GM18505 (cell line): ENCODE measurements around the gene BRCA1.
"Not testable (repeated sequence)": the region's sequence is repeated elsewhere in the genome, so short reads cannot be mapped to it uniquely, and the experiment has no call there.

Source experiments
- ATAC-seq: cut with Tn5 transposase; IDR thresholded peaks from one replicate; pipeline ENCODE4 v1.9.1; 2021; ENCODE audit not compliant: unreplicated experiment
- POLR2A ChIP-seq: IDR thresholded peaks from 4 replicates; pipeline ENCODE4 v1.6.1; 2011; ENCODE audit warnings: borderline replicate concordance; ENCODE audit not compliant: insufficient read depth, insufficient read length; ENCODE audit errors: extremely low read depth

The BRCA1 gene

DNA sequence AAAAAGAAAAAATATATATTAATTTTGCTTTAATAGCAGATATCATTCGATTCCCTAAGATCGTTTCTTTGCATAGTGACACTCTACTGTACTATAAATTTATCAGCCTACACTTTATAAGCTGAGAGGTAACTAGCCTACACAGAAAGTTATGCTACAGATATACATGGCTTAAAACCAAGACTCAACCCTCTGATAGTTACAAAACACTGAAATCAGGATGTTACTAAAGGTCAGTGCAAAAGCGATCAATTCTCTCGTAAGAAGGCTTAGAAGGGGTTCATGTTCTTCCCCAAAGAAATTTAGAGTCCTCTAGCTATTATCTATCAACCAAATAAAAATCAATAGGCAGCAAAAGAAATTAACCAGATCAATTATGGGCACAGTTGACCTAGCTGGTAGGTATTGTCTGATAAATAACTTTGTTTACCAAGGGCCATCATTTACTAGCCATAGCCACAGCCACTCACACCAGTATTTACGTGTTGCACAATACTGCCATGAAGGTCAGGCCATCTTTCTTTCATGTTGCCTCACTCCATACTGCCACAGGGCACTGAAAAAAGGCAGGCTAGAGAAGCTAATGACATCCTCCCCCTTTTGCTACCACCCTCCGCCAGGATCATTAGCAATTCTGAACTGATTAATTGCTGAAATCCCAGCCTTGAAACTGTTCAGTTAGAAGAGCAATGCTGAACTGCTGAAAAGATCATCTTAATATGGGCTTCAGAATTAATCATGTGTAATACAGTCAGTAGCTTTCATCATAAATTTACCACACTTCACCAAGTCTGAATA lies 56.4 kb downstream of the BRCA1 start:
- no peak for ATAC-seq
- TF ChIP-seq POLR2A, result no peak

DNA sequence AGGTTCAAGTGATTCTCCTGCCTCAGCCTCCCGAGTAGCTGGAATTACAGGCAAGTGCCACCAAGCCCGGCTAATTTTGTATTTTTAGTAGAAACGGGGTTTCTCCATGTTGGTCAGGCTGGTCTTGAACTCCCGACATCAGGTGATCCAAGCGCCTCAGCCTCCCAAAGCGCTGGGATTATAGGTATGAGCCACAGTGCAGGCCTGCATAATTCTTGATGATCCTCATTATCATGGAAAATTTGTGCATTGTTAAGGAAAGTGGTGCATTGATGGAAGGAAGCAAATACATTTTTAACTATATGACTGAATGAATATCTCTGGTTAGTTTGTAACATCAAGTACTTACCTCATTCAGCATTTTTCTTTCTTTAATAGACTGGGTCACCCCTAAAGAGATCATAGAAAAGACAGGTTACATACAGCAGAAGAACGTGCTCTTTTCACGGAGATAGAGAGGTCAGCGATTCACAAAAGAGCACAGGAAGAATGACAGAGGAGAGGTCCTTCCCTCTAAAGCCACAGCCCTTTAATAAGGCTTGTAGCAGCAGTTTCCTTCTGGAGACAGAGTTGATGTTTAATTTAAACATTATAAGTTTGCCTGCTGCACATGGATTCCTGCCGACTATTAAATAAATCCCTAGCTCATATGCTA lies 62.1 kb downstream of the BRCA1 start:
- TF ChIP-seq POLR2A, result no peak
- no peak for ATAC-seq

DNA sequence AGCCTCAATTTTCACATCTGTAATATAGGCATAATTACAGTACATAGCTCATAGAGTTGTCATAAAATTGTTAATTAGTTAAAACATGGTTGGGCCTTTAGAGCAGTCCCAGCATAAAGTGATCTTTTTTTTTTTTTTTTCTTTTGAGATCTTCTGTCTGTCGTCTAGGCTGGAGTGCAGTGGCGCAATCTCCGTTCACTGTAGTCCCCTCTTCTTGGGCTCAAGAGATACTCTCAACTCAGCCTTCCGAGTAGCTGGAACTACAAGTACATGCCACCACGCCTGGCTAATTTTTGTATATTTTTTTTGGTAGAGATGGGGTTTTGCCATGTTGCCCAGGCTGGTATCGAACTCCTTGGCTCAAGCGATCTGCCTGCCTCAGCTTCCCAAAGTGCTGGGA lies 69.1 kb downstream of the BRCA1 start:
- TF ChIP-seq POLR2A, result no peak
- no peak for ATAC-seq

DNA sequence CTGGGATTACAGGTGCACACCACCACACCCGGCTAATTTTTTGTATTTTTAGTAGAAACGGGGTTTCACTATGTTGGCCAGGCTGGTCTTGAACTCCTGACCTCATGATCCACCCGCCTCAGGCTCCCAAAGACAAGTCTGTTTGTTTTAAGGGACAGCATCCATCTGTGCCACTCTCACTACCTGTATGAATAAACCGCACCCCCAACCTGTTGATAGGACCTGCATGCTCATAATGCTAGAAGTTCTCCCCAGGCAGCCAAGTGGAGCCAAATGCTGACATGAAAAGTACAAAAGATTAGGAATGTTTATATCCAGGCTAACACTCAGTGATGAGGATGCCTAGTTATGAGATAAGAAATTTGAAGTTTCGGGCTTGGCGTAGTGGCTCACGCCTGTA lies 72.2 kb downstream of the BRCA1 start:
- not testable (repeated sequence) for ATAC-seq

DNA sequence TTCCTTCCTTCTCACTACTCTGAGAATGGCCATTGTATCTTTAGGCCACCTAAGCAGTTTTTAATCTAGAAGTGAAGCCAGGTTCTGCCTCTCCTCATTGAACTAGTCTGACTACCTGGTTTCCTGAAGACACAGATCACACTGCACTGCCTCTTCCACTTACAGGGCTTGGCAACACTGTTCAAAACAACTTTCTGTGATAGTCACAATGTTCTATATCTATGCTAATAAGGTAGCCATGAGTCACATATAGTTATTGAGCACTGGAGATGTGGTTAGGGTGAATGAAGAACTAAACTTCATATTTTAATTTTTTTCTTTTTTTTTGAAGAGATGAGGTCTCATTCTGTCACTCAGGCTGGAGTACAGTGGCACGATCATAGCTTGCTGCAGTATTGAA lies 73.2 kb downstream of the BRCA1 start:
- no peak for TF ChIP-seq POLR2A
- no peak for ATAC-seq

DNA sequence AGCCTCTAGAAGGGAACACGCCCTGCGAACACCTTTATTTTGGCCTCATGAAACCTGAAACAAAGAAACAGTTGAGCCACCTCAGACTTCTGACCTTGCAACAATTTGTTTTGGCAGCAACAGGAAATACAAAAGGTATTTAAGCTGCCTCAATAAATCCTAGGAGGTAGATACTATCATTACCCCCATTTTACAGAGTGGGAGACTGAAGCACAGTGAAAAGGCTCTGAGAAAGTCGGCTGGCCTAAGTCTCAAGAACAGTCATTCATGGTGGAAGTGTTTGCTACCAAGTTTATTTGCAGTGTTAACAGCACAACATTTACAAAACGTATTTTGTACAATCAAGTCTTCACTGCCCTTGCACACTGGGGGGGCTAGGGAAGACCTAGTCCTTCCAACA lies 81.1 kb downstream of the BRCA1 start:
- ATAC-seq, result no peak

DNA sequence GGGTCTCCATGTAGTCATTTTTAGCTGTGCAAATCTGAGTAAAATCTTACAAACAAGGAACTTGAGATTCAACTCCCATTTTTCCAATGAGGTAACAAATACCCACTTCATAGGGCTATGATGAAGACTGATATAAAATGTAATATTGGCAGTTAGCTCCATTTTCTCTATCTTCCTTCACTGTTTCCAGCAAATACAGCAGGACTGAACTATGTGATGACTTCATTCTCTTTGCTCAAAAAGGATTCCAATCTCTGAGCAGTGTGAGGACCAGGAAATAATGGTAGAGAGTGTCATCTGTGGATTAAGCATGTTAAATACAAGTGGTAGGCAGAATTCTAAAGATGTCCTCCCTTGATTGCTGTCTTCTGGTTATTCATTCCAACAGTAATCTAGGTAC lies 81.9 kb downstream of the BRCA1 start:
- ATAC-seq, result no peak
- no peak for TF ChIP-seq POLR2A

More for the DNA sequence above, 81.1 kb downstream of the BRCA1 start:
- TF ChIP-seq POLR2A, result no peak

DNA sequence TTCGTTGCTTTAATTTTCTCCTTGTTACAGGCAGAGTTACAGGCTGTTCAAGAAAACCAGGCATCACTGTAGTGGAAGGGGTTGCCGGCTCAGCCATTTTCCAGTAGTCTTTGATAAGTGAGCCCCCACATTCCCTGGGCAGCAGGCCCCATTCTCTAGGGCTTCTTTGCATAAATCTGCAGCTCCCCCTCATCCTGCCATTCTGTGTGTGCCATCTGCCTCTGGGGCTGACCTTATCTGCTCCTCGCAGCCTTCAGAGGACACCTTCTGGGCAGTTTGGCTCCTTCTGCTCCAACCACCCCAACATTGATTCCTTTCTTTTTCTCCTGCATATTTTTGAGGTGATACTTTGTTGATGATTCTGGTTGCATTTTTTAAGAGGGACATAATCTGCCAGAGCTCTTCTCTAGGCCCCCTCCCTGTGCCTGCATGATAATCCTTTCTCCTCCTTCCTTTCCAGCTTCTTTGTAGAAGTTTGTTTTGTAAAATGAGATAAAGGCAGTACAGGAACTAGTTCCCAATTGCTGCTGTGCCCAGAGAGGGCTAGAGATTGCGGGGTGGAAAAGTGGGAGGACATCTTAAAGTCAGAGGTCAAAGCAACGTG lies 83.0 kb downstream of the BRCA1 start:
- TF ChIP-seq POLR2A, result no peak
- ATAC-seq, result no peak

DNA sequence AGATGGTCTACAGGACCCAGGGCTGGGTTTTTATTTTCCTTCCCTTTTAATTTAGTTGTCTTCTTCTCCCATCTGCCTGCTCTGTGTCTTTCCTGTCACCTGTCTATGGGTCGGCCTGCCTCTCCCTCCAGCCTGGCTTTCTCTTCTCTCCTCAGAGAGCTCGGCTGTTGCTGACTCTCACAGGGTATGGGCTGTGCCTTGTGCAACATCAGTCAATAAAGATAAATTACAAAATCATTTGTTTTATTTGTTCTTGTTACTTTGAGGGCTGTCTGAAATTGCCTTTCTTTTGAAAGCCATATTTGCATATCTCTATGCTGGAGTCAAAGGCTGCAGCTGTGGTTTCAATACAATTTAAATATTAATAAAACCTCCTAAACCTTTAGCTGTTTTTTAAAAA lies 84.5 kb downstream of the BRCA1 start:
- no peak for TF ChIP-seq POLR2A
- no peak for ATAC-seq

DNA sequence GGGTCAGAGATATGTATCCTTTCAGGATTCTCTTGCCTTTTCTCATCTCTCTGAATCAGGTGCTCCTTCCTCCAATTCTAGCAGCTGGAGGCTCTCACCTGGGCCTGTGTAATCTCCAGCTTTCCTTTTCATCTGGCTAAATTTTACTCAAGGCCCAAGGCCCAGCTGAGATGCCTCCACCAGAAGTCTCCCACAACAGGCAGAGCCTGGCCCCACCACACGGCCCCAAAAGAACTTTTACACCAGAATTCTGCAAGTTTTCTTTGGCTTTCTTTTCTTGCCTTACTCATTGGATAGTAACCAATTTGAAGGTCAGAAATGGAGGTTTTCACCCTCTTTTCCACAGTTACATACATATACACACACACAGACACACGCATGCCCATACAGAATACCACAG lies 85.5 kb downstream of the BRCA1 start:
- ATAC-seq, result no peak
- no peak for TF ChIP-seq POLR2A

DNA sequence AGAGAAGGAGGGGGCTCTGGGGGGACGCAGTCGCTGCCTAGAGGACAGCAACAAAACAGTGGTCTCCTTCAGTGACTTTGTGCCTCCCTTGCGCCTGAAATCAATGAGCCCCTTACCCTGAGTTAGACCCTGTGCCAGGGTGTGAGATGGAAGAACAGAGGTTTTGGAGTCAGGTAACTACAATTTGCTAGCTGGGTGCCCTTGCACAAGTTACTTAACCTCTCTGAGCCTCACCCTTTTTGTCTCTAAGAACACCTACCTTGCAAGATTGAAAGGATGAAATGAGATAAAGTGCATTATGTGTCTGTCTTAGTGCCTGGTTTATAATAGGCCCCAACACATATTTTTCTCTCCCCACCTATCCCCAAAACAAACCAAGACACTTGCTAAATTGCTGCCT lies 90.3 kb downstream of the BRCA1 start:
- TF ChIP-seq POLR2A, result no peak
- no peak for ATAC-seq

DNA sequence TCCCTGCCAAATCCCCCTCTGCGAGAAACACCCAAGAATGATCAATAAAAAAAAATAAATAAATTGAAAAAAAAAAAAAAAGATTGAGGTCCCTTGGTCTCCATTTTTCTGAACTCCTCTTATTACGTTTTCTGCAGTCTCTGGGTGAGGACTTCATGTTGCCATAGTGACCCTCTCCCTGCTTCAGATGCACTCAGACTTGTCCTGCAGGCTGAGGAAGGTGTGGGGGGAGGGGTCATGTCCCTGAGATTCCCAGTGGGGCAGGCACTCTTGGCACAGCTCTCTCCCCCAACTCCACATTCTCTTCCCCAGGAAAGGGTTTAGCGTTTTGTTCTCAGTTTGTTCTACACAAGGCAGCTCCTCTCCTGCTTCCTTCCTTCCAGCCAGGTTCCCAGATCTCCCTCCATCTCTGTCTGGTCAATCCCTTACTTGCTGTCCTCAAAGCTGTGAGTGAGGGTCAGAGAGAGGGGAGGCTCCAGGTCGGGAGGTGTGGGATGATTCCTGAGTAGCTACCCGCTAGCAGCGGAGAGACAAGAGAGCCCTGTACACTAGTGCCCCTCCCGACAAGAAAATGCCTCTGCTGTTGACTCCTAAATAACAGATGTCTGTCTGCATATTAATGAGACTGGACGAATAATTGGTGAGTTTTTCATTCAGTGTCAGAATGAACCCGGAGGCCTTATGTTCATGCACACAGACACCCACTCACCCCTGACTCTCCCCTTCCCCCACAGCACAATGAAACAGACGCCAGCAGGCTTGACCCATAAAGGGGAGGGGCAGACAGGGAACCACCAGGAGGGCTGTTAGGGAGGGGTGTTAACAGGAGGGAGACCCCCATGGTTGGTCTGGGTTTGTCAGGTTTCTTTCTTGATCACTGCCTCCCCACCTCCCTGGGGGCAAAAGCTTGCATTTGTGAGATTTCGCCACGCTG lies 90.9 kb downstream of the BRCA1 start:
- ATAC-seq, result no peak
- no peak for TF ChIP-seq POLR2A

DNA sequence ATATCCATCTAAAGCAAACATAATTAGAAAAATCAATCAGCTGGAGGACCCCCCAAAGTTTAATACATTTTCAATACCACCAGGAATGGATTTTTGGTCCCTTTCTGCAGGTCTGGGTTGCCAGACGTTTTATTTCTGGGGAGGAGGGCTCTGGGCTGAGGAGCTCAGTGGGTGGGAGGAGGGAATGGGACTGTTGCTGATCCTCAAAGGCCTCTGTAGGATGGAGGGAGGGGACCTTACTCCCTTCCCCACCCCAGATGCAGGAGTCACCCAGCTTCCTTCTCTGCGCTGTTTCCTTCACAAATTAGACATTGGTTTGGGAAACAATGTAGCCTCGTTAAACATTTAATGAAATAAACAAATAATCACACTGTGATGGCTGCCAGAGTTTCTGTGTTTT lies 93.5 kb downstream of the BRCA1 start:
- no peak for ATAC-seq

More for the DNA sequence above, 93.5 kb downstream of the BRCA1 start:
- TF ChIP-seq POLR2A, result no peak
